CD4-positive, alpha-beta T cell treated with Interleukin-6 for 4 hours (primary cell): ENCODE results near the gene PWP2.
"Not testable (repeated sequence)": the region's sequence is repeated elsewhere in the genome, so short reads cannot be mapped to it uniquely, and the experiment has no call there.

Experiments
- DNase-seq: peaks from one replicate; pipeline ENCODE4 v3.0.0-alpha.2; 2020; ENCODE audit warnings: mixed read lengths

Gene PWP2

GRCh38 chr21:44083631-44084291, 23.4 kb upstream of the PWP2 start:
- peak; percentile 77 for DNase-seq

GRCh38 chr21:44084496-44085241, 22.5 kb upstream of the PWP2 start:
- no peak for DNase-seq

- peak; percentile 33 for DNase-seq
Measured at GRCh38 chr21:44085491-44086321, 21.5 kb upstream of the PWP2 start.

- DNase-seq, result no peak
Measured at GRCh38 chr21:44086636-44087425, 20.4 kb upstream of the PWP2 start.

- no peak for DNase-seq
Measured at GRCh38 chr21:44087426-44088400, 19.5 kb upstream of the PWP2 start.

GRCh38 chr21:44088401-44088780, 18.8 kb upstream of the PWP2 start:
- no peak for DNase-seq

GRCh38 chr21:44089001-44089911, 17.9 kb upstream of the PWP2 start:
- peak; percentile 73 for DNase-seq

- peak; percentile 41 for DNase-seq
Measured at GRCh38 chr21:44090325-44090724, 16.9 kb upstream of the PWP2 start.

GRCh38 chr21:44092211-44092610, 15.0 kb upstream of the PWP2 start:
- no peak for DNase-seq

- DNase-seq, result no peak
Measured at GRCh38 chr21:44093761-44094160, 13.4 kb upstream of the PWP2 start.

GRCh38 chr21:44094832-44095231, 12.4 kb upstream of the PWP2 start:
- DNase-seq, result no peak

GRCh38 chr21:44098507-44098906, 8.7 kb upstream of the PWP2 start:
- not testable (repeated sequence) for DNase-seq

- DNase-seq, result not testable (repeated sequence)
Measured at GRCh38 chr21:44098964-44099363, 8.2 kb upstream of the PWP2 start.

- not testable (repeated sequence) for DNase-seq
Measured at GRCh38 chr21:44107589-44107988, 390 bp downstream of the PWP2 start.

- DNase-seq, result not testable (repeated sequence)
Measured at GRCh38 chr21:44113702-44114371, 6.6 kb downstream of the PWP2 start.

- not testable (repeated sequence) for DNase-seq
Measured at GRCh38 chr21:44122131-44122530, 14.9 kb downstream of the PWP2 start.

- DNase-seq, result not testable (repeated sequence)
Measured at GRCh38 chr21:44127827-44128226, 20.6 kb downstream of the PWP2 start.

- not testable (repeated sequence) for DNase-seq
Measured at GRCh38 chr21:44133715-44134057, 26.5 kb downstream of the PWP2 start.

- DNase-seq, result not testable (repeated sequence)
Measured at GRCh38 chr21:44134732-44135131, 27.5 kb downstream of the PWP2 start.

GRCh38 chr21:44138039-44138438, 30.8 kb downstream of the PWP2 start:
- not testable (repeated sequence) for DNase-seq
